ENCODE data around the gene MAP4K1.
A peak's percentile ranks its signal among the peaks of the same experiment; 100 is the strongest.

MAP4K1 gene

DNA sequence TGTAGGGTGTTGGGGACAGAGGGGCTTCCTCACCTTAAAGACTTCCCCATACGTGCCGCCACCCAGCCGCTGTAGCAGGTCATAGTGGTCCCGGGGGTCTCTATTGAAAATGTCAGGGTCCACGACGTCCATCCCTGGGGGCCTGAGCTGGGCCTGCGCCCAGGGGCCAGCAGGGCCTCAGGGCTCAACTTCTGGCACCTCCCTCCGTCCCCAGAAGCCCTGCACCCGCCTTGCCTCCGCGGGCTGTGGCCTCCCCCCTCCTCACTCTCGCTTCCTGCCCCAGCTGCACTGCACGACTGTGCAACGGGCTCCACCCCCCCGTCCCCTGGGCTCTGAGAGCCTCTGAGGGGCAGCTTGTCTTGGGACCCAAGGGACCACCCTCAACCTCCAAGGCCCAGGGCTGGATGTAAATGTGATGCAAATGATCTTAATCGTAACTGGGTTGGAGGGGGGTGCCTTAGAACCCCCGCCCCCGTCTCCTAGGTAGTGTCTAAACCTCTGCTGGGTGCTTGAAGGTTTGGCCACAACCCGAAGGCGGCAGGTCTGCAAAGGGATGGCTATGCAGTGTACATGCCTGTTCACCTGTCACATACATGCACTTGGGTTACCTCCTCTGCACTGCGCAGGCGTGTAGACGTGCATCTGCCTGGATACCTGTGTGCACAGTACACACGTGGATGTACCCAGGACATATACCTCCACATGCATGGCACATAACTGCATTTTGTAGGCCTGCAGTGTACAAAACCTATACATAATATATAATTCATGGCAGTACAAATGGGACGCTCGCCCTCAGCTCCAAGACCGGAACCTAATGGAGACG lies at the start of gene MAP4K1:
TSS of gene MAP4K1 (minus strand) at position 190 of the 826 bp plus-strand sequence. CDS start at position 132, 58 bp downstream.
- DNase-seq (ENCODE audit: low read depth): peak; percentile 39

DNA sequence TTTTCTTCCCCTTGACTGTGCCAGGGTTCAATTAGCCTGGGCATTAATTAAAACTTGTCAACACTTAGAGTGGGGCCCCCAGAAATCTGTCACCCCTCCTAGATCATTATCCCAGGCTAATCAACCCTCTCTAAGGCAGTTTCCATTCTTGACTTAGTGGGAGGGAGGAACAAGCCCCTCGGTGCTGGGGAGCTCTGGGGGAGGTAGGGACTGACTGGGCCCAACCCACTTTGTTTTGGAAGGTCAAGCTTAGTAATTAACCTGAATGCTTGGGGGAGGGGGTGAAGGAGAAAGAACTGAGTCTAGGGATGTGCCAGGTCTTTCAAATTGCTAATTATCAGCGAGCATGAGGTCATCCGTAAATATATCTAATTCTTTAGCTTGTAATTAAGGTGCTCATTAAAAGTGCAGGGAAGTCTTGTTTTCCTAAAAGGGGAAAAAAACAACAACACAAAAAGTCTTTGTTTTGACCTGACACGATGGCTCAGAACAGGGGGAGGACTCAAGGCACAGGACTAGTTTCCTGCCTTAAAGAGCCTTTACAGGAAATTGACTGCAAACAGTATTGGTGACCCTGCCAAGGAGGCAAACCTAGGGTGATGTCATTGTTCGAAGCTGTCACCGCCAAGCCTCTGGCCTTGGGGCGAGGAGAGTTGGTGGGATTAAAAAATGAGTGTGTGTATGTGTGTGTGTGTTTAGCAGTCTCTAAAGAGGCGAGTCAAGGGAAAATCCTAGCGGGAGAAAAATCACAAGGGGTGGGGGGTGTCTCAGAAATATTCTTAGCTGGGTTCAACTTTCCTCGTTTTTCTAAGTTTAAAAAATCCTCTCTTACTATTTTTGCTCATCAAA lies 49.1 kb upstream of the MAP4K1 start:
- DNase-seq (ENCODE audit: low read depth): no peak

DNA sequence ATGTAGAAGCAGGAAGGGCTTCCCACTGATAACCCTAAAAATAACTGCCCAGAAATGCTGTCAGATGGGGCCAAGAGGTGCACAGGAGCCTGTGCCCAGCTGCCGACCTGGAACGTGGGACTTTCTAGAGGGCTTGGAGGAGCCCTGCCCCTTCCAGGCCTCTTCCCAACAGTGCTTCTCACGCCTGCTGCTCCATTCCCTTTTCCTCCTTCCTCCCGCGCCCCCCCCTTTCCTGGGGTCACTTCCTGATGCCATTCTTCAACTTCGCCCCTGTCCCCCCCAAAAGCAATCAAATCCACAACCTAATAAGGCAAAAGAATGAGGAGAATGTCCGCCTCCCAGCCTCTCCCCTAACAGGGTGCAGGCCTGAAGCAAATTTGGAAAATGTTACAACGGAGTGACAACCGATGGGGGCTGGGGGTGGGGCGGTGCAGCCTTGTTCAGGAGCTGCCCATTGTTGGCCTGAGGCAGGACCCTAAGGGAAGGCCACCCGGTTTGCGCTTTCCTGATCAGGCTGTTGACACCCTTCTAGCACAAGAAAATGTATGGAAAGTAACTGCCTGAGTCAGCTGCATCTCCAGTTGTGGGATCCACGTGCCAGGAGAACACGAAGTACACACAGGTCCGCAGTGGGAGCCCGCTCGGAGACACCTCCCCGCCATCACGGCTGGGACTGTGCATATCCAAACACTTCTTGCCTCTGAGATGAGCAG lies 48.4 kb upstream of the MAP4K1 start:
- DNase-seq (ENCODE audit: low read depth): no peak

- DNase-seq (ENCODE audit: low read depth): no peak
Observed at GRCh38 chr19:38665219-38665931, 47.6 kb upstream of the MAP4K1 start.

- DNase-seq (ENCODE audit: low read depth): no peak
Observed at GRCh38 chr19:38664503-38665211, 46.9 kb upstream of the MAP4K1 start.

- DNase-seq (ENCODE audit: low read depth): no peak
Observed at GRCh38 chr19:38663957-38664502, 46.3 kb upstream of the MAP4K1 start.

DNA sequence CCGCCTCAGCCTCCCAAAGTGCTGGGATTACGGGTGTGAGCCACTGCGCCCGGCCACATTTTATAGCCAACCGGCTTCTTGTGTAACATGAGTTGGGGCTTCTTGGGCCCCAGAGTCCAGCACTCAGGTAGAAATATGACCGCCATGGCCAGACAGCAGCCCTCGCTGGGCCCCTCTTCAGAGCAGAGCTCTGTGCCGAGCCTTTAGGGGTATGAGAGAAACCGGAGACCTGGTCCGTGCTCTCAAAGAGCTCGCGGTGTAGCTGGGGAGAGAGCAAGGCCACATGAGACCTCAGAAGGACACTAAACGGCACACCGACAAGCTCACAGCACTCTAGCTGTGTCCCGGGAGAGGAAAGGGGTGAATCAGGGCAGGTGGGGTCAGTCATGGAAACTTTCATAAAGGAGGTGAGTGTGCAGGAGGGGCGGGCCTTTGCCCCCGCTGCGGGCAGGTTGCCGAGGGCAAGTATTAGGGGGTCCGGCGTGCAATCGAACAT lies 45.5 kb upstream of the MAP4K1 start:
- no peak for DNase-seq (ENCODE audit: low read depth)

DNA sequence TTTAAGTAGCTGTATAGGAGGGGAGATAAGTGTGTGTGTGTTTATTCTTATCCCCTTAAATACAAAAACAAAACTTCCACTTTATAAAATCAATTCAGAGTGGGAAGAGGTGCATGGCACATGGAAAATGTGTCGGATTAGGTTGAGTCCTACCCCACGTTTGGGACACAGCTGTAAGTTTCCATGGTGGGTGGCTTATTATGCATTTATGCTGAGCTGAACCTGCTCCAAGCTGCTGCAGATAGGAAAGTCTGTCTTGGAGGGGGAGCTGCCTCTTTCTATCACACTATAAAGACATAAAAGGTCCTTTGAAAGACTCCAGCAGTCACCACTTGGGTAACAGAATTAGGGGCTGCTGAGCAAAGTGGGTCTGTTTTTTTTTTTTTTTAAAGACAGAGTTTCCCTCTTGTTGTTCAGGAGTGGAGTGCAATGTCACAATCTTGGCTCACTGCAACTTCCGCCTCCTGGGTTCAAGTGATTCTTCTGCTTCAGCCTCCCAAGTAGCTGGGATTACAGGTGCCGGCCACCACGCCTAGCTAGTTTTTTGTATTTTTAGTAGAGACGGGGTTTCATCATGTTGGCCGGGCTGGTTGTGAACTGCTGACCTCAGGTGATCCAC lies 44.9 kb upstream of the MAP4K1 start:
- no peak for DNase-seq (ENCODE audit: low read depth)

- no peak for DNase-seq (ENCODE audit: low read depth)
Observed at GRCh38 chr19:38661996-38662395, 44.2 kb upstream of the MAP4K1 start.

GRCh38 chr19:38661136-38661535 lies 43.4 kb upstream of the MAP4K1 start:
- DNase-seq (ENCODE audit: low read depth): no peak

- DNase-seq (ENCODE audit: low read depth): no peak
Observed at GRCh38 chr19:38660724-38661123, 43.0 kb upstream of the MAP4K1 start.

GRCh38 chr19:38658462-38659306 lies 40.9 kb upstream of the MAP4K1 start:
- no peak for DNase-seq (ENCODE audit: low read depth)

GRCh38 chr19:38657633-38658222 lies 40.0 kb upstream of the MAP4K1 start:
- DNase-seq (ENCODE audit: low read depth): no peak

DNA sequence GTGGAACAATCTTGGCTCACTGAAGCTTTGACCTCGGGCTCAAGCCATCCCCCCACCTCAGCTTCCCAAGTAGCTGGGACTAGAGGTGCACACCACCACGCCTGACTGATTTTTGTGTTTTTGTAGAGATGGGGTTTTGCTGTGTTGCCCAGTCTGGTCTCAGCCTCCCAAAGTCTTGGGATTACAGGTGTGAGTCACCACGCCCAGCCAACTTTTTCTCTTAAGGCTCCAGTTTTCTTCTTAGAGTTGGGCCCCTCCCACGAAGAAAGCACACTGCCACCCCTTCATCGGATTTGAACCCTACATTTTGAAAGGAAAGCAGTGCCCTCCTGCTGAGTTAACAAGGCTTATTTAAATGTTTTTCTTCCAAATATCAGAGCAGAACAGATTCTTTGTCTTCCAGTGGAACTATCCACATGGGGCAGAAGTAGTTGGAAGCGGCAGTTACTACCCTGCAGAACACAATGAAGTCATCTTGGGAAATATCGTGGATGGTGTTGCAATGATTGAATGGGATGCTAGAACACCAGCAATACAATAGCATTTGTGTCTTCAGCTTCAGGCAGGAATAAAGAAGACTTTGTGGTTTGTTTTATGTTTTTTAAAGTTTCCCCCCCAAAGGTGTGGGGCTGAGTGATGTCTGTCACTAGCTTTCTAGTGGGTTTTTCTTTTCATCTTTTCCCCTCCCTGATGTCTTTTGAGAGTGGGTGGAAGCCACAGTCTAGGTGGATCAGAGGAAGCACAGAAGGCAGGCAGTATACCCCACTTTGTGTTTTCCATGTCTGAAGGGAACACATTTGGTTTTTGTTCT lies 38.6 kb upstream of the MAP4K1 start:
- DNase-seq (ENCODE audit: low read depth): no peak

GRCh38 chr19:38655148-38655824 lies 37.5 kb upstream of the MAP4K1 start:
- DNase-seq (ENCODE audit: low read depth): no peak

DNA sequence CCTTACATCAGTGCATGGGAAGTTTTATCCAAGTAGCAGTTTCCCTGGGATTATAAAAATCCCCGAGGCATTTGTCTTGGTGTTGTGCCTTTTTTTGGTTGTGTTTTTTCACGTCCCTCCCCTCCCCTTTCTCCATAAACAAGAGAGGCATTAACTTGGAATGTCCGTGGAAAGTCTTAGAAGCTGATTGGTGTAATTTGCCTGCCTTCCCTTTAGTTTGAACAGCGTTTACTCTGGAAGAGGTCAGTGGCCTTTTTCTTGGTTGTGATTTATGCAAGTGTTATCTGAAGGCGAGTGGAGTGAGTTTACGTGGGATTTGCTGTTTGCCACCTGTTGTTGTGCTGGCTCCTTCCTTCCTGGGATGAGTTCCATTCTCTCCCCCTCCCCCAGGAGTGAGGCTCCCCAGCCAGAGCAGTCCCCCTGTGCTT lies 36.9 kb upstream of the MAP4K1 start:
- DNase-seq (ENCODE audit: low read depth): no peak

DNA sequence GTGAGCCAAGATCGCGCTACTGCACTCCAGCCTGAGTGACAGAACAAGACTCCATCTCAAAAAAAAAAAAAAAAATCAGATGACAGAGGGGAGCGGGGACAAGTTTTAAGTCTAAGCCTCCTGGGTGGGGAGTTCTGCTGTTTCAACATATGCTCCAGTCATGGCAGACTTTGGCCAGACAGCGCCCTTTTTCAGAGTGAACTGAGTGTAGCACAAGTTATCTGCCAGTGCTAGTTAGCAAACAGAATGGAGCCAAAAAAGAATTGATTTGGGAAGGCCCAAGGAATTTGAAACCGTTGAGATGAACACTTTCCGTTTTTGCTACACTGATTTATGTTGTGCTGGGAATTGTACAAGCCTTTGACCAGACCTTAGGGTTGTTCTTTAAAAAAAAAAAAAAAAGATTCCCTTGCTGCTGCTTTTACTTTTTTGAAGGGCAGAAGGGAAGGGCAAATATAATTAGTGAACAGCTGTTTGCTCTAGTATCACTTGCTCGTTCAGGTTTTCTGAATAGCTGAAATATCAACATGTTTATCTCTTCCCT lies 35.3 kb upstream of the MAP4K1 start:
- no peak for DNase-seq (ENCODE audit: low read depth)

All from stimulated activated CD4-positive, alpha-beta T cell treated with anti-CD3 and anti-CD28 coated beads, Interleukin-2, amount 100 ng/mL, for 4 hours (primary cell).